ENCODE measurements around the gene LIMK2.
A peak's percentile ranks its signal among the peaks of the same experiment; 100 is the strongest.
"Not testable (repeated sequence)": the region's sequence is repeated elsewhere in the genome, so short reads cannot be mapped to it uniquely, and the experiment has no call there.

LIMK2 gene

GRCh38 chr22:31244943-31245451 is 32.9 kb downstream of the LIMK2 start:
- DNase-seq, result no peak

- DNase-seq, result not testable (repeated sequence)
Measured at GRCh38 chr22:31245998-31246397, 33.9 kb downstream of the LIMK2 start.

GRCh38 chr22:31246687-31247086 is 34.6 kb downstream of the LIMK2 start:
- no peak for DNase-seq

GRCh38 chr22:31247726-31248125 is 35.6 kb downstream of the LIMK2 start:
- no peak for DNase-seq

GRCh38 chr22:31248138-31248745 is 36.1 kb downstream of the LIMK2 start:
- DNase-seq, result peak; percentile 65

- no peak for DNase-seq
Measured at GRCh38 chr22:31248965-31249958, 37.2 kb downstream of the LIMK2 start.

- no peak for DNase-seq
Measured at GRCh38 chr22:31250740-31251600, 38.9 kb downstream of the LIMK2 start.

- no peak for DNase-seq
Measured at GRCh38 chr22:31253949-31254348, 41.9 kb downstream of the LIMK2 start.

- no peak for DNase-seq
Measured at GRCh38 chr22:31259798-31260473, 47.8 kb downstream of the LIMK2 start.

GRCh38 chr22:31260474-31260856 is 48.4 kb downstream of the LIMK2 start:
- no peak for DNase-seq

- no peak for DNase-seq
Measured at GRCh38 chr22:31262312-31263133, 50.4 kb downstream of the LIMK2 start.

- DNase-seq, result no peak
Measured at GRCh38 chr22:31263896-31264640, 52.0 kb downstream of the LIMK2 start.

GRCh38 chr22:31268281-31268680 is 56.2 kb downstream of the LIMK2 start:
- DNase-seq, result no peak

GRCh38 chr22:31269892-31270579 is 57.9 kb downstream of the LIMK2 start:
- no peak for DNase-seq

- DNase-seq, result no peak
Measured at GRCh38 chr22:31271026-31271425, 58.9 kb downstream of the LIMK2 start.

- DNase-seq, result no peak
Measured at GRCh38 chr22:31271485-31271884, 59.4 kb downstream of the LIMK2 start.

- DNase-seq, result peak; percentile 51
Measured at GRCh38 chr22:31272522-31273446, 60.7 kb downstream of the LIMK2 start.

- no peak for DNase-seq
Measured at GRCh38 chr22:31274017-31274416, 61.9 kb downstream of the LIMK2 start.

GRCh38 chr22:31275018-31275417 is 62.9 kb downstream of the LIMK2 start:
- DNase-seq, result no peak
